GM21576 (cell line): ENCODE data around the gene C8A.

Source experiments
- ATAC-seq: cut with Tn5 transposase; IDR thresholded peaks from one replicate; pipeline ENCODE4 v1.9.1; 2021; ENCODE audit warnings: mild to moderate bottlenecking, moderate library complexity; ENCODE audit not compliant: unreplicated experiment

Gene C8A

GRCh38 chr1:56923201-56923600 lies 68.6 kb downstream of the C8A start:
- ATAC-seq = no peak

GRCh38 chr1:56924116-56924515 lies 69.5 kb downstream of the C8A start:
- no peak for ATAC-seq

- ATAC-seq = no peak
Observed at GRCh38 chr1:56925193-56925592, 70.6 kb downstream of the C8A start.

- ATAC-seq = no peak
Observed at GRCh38 chr1:56927171-56927570, 72.6 kb downstream of the C8A start.

GRCh38 chr1:56927986-56928385 lies 73.4 kb downstream of the C8A start:
- ATAC-seq = no peak

- no peak for ATAC-seq
Observed at GRCh38 chr1:56929492-56929891, 74.9 kb downstream of the C8A start.

- ATAC-seq = no peak
Observed at GRCh38 chr1:56931211-56931610, 76.6 kb downstream of the C8A start.

- no peak for ATAC-seq
Observed at GRCh38 chr1:56931686-56932085, 77.1 kb downstream of the C8A start.

- ATAC-seq = no peak
Observed at GRCh38 chr1:56933161-56933560, 78.6 kb downstream of the C8A start.

- ATAC-seq = no peak
Observed at GRCh38 chr1:56933606-56934005, 79.0 kb downstream of the C8A start.

- no peak for ATAC-seq
Observed at GRCh38 chr1:56934430-56935060, 79.9 kb downstream of the C8A start.

GRCh38 chr1:56938646-56939045 lies 84.0 kb downstream of the C8A start:
- ATAC-seq = no peak

GRCh38 chr1:56939209-56939608 lies 84.6 kb downstream of the C8A start:
- no peak for ATAC-seq

GRCh38 chr1:56940039-56940438 lies 85.4 kb downstream of the C8A start:
- no peak for ATAC-seq

GRCh38 chr1:56948403-56949023 lies 93.9 kb downstream of the C8A start:
- ATAC-seq = no peak

- no peak for ATAC-seq
Observed at GRCh38 chr1:56952501-56952900, 97.9 kb downstream of the C8A start.

- ATAC-seq = no peak
Observed at GRCh38 chr1:56953386-56953785, 98.8 kb downstream of the C8A start.

GRCh38 chr1:56954664-56955063 lies 100.1 kb downstream of the C8A start:
- no peak for ATAC-seq

GRCh38 chr1:56957931-56958330 lies 103.3 kb downstream of the C8A start:
- ATAC-seq = no peak

GRCh38 chr1:56958526-56958925 lies 103.9 kb downstream of the C8A start:
- ATAC-seq = no peak

- ATAC-seq = no peak
Observed at GRCh38 chr1:56961426-56961825, 106.8 kb downstream of the C8A start.

GRCh38 chr1:56963667-56964066 lies 109.1 kb downstream of the C8A start:
- no peak for ATAC-seq
